ENCODE results near the gene C6.

DNA sequence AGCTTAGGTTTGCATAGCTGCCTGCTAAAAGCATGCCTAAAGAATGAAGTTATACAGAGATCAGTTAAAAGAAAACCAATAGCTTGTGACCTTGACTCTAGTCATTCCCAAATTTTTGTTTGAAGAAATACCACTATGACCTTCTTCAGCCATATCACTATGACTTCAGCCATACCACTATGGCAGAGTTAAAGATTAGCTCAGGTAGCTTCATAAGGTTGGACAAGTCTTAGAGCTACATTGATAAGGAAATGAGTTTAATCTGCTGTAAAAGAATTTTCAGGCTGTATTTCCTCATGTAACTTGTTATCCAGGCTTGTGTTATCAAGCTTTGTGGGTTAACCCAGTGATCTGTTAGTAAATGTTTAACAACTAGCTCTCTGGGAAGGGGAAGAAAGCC lies 30.7 kb downstream of the C6 start:
- TF ChIP-seq, protein P1, sequence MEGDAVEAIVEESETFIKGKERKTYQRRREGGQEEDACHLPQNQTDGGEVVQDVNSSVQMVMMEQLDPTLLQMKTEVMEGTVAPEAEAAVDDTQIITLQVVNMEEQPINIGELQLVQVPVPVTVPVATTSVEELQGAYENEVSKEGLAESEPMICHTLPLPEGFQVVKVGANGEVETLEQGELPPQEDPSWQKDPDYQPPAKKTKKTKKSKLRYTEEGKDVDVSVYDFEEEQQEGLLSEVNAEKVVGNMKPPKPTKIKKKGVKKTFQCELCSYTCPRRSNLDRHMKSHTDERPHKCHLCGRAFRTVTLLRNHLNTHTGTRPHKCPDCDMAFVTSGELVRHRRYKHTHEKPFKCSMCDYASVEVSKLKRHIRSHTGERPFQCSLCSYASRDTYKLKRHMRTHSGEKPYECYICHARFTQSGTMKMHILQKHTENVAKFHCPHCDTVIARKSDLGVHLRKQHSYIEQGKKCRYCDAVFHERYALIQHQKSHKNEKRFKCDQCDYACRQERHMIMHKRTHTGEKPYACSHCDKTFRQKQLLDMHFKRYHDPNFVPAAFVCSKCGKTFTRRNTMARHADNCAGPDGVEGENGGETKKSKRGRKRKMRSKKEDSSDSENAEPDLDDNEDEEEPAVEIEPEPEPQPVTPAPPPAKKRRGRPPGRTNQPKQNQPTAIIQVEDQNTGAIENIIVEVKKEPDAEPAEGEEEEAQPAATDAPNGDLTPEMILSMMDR (IDR thresholded peaks at IDR 0.05): no peak
- no peak for TF ChIP-seq EZH2phosphoT487 (IDR thresholded peaks at IDR 0.05)
